Stimulated activated CD8-positive, alpha-beta memory T cell treated with anti-CD3 and anti-CD28 coated beads, Interleukin-12 subunit alpha, Interleukin-12 subunit beta, amount 100 ng/mL, for 1 hour (primary cell): ENCODE measurements around the gene DTNB.
"Not testable (repeated sequence)": the region's sequence is repeated elsewhere in the genome, so short reads cannot be mapped to it uniquely, and the experiment has no call there.

Experiments
- DNase-seq: peaks from one replicate; pipeline ENCODE4 v3.0.0-alpha.2; 2020; ENCODE audit warnings: low read depth

DTNB gene

GRCh38 chr2:25682082-25682481 lies 8.7 kb upstream of the DTNB start:
- DNase-seq = no peak

DNA sequence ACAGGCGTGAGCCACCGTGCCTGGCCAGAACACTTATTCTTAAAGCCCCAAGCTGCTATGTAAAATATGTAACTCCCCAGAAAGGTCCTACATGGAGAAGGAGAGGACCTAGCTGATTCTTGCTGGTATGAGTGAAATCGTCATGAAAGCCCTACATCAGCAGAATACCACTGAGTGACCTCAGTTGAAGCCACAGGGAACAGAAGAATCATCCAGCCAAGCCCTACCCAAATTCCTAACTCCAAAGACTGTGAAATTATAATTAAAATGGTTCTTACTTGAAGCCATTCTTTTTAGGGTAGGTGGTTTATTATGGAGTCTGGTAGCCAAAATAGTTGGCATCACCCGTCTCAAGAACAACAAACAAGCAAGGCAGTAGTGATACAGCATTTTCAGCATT lies 4.5 kb upstream of the DTNB start:
- DNase-seq = no peak

DNA sequence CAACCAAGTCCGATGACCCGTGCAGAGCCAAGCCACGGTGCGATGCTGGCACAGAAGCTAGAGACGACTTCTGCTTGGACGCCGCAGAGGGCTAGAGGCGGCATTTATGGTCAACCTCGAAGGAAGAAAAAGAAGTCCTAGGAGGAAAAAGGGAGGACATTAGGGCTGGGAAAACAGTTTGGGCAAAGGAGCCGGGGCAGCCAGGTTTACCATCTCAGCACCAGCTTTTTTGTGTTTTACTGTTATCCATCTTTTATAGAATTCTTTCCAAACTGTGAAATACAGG lies 643 bp upstream of the DTNB start:
- DNase-seq = no peak

GRCh38 chr2:25672494-25673299 lies 680 bp downstream of the DTNB start:
- peak; percentile 54 for DNase-seq

DNA sequence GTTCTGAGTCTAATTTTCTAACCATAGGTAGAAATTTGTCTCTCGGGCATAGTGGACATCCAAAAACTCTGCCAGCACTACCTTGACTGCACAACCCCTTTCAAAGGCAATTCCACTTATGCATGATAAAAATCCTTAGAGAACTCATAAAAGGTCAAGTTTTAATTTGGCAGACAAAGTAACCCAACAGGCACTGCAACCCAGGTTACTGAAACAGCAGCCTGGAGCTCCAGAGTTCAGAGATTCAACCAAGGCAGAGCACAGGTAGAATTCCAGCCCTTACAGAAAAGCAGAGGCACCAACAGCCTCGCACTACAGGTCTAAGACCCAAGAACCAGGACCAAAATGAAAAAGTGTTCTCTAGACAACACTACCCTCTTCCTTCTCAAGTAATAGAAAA lies 1.8 kb downstream of the DTNB start:
- DNase-seq = no peak

DNA sequence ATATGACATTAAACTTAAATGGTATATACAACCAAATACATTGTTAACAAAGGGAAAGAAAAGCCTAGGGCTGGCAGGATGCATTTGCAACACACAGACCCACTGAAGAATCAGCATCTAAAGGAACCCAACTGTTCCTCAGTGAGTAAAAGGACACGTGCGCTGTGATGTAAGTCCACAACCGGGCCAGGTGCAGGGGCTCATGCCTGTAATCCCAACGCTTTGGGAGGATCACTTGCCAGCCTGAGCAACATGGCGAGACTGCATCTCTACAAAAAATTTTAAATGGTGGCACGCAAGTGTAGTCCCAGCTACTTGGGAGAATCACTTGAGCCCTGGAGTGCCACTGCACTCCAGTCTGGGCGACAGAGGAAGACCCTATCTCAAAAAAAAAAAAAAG lies 3.9 kb downstream of the DTNB start:
- DNase-seq = no peak

DNA sequence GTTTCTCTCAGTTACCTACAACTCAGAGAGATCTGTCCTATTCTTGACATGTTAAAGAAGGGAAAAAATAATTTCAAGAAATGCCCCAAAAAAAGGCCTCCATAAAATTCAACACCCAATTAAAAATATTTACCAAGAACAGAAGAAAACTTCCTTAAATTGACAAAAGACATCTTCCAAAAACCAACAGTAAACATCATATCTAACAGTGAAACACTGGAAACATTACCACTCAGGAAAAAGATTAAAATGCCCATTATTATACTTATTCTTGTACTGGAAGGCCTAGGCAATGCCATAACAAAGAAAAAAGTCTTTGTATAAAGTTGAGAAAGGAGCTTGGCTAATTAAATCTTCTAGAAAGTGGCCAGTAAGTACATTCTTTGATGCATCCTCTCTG lies 7.2 kb downstream of the DTNB start:
- DNase-seq = no peak

GRCh38 chr2:25665429-25665828 lies 7.9 kb downstream of the DTNB start:
- not testable (repeated sequence) for DNase-seq

- no peak for DNase-seq
These were observed 8.4 kb downstream of the DTNB start for GRCh38 chr2:25664965-25665307.

DNA sequence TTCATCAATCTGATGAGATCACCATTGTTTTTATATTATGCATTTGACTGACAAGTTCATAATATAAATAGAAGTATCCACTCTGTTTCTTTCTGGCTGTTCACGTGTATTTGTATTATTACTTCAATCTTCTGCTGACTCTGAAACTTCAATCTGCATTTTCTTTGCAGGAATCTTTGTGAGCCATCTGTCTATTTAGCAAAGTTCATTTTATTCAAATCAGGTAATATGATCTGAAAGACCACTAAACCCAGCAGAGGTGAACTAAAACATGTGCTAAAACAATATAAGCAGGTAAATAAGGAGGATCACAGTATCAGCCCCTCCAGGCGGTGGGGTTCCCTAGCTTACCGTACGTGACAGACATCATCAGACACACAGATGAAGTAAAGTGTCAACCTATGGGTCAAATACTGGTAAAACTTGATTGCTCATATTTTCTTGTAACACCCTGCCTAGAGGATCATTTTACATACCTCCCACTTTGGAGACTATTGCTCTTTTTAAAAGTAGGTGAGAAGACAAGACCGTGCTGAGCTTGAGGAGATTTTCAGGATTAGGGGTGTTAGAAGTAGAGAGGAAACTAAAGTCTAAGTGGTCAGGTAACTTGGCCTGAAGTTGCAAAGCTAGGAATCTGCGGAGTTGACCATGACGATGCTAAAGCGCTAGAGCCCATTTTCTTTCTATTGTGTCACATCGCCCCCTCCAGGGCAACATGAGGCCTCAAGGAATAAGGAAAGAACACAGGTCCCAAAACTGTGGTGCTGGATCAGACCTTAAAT lies 9.0 kb downstream of the DTNB start:
- DNase-seq = no peak

- no peak for DNase-seq
These were observed 18.1 kb downstream of the DTNB start for GRCh38 chr2:25655316-25655715.

GRCh38 chr2:25654801-25655200 lies 18.6 kb downstream of the DTNB start:
- no peak for DNase-seq

DNA sequence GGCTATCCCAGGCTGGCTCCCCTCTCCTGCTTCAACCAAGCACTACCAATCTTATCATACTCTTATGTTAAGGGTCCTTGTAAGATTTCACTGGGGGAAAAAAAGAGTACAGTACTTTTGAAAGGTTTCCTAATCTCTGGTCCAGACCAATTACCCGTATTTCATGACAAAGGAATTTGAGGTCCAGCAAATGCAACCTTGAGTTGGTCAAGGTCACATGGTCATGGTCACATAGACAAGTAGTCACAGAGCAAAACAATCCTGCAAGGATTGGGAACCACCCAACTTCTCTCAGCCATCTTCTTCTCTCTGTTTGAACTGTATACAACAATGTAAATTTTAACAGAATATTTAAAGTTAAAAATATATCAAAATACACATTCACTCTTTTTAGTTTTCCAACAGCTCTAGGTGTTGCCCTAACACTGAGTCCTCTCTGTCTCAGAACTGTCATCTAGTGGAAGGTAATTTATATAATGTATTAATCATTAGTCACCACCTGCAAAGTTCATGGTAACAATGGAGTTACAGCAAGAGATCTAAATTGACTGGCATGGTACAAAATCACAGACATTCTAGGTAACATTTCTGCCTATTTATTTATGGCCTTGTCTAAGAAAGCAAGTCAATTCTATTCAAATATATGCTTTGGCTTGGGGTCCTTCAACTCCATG lies 21.5 kb downstream of the DTNB start:
- no peak for DNase-seq

- no peak for DNase-seq
These were observed 22.3 kb downstream of the DTNB start for GRCh38 chr2:25651066-25651465.

DNA sequence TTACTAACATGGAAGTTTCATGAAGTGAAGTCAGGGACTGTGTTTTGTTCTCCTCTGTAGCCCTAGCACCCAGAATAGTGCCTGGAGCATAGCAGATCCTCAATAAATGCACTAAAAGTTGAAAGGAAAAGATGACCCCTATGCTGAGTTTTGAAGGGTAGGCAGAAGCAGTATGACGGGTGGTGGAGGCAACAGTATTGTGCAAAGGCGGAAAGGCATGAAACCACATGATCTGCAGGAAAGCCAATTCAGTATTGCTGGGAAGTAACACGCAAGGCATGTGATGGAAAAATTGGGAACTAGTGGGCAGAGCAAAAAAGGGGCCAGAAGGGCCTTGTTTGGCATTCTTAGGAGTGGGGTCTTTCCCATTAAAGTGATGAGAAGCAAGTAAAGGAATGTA lies 23.1 kb downstream of the DTNB start:
- DNase-seq = no peak

GRCh38 chr2:25649786-25650185 lies 23.6 kb downstream of the DTNB start:
- DNase-seq = no peak

DNA sequence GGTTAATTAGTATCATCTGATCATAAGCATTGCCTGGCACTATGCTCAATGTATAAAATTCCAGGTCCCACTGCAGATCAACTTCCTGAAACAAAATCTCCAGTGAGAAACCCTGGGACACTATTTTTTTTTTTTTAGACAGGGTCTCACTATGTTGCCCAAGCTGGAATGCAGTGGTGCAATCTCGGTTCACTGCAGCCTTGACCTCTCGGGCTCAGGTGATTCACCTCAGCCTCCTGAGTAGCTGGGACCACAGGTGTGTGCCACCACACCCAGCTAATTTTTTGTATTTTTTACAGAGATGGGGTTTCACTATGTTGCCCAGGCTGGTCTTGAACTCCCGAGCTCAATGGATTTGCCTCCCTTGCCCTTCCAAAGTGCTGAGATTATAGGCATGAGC lies 31.1 kb downstream of the DTNB start:
- DNase-seq = no peak

DNA sequence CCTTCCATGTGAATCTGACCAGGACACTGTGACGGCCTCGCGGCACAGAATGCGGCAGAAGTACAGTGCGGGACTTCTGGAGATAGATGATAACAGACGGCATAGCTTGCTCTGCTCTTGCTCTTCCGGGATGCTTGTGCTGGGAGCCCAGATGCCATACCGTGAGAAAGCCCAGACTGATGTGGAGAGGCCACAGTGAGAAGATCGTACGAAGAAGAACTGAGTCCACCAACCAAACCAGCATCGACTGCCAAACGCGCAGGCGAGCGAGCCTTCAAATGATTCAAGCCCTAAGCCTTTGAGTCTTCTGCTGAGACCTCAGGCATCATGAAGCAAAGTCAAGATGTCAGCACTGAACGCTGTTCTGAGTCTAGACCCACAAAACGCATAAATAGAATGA lies 33.7 kb downstream of the DTNB start:
- no peak for DNase-seq

DNA sequence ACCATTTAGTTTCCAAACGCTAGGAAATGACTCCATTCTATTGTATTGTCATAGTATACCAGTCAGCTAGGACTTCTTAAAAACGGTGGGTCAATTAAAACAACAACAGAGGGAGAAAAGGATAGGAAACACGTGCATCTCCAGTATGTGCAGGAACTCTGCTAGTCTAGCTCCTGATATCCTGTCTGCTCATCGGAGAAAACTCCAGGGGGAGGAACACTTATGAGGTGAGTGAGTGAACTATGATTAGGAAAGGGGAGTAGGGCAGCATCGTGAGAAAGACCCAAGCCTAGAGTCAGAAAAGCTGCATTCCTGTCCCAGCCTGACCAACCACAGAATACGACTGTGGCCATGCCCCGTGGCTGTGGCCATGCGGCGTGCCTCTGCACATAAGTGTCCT lies 34.2 kb downstream of the DTNB start:
- no peak for DNase-seq

- no peak for DNase-seq
These were observed 37.6 kb downstream of the DTNB start for GRCh38 chr2:25635797-25636196.

GRCh38 chr2:25633801-25634200 lies 39.6 kb downstream of the DTNB start:
- DNase-seq = not testable (repeated sequence)

GRCh38 chr2:25632396-25632795 lies 41.0 kb downstream of the DTNB start:
- DNase-seq = no peak

GRCh38 chr2:25624635-25625034 lies 48.7 kb downstream of the DTNB start:
- no peak for DNase-seq
